Hepatocyte (in vitro differentiated cells): ENCODE measurements around the gene MCM7.

Experiments
- EZH2 ChIP-seq: fragments of 200-600 bp; sonication (generic); IDR thresholded peaks from 2 replicates; pipeline ENCODE4 v1.6.1; 2016; ENCODE audit warnings: antibody characterized with exemption, mild to moderate bottlenecking, borderline replicate concordance
- EZH2phosphoT487 ChIP-seq: fragments of 200-600 bp; sonication (generic); IDR thresholded peaks from one replicate; pipeline ENCODE4 v1.6.1; 2018; ENCODE audit warnings: antibody characterized with exemption, mild to moderate bottlenecking, low read depth, moderate library complexity; ENCODE audit not compliant: unreplicated experiment, severe bottlenecking
- TF ChIP-seq, protein P1 (sequence below): fragments of 200-600 bp; sonication (generic); IDR thresholded peaks from 2 replicates; pipeline ENCODE4 v1.5.1; 2016; ENCODE audit warnings: antibody characterized with exemption, mild to moderate bottlenecking; ENCODE audit not compliant: poor library complexity

DNA sequence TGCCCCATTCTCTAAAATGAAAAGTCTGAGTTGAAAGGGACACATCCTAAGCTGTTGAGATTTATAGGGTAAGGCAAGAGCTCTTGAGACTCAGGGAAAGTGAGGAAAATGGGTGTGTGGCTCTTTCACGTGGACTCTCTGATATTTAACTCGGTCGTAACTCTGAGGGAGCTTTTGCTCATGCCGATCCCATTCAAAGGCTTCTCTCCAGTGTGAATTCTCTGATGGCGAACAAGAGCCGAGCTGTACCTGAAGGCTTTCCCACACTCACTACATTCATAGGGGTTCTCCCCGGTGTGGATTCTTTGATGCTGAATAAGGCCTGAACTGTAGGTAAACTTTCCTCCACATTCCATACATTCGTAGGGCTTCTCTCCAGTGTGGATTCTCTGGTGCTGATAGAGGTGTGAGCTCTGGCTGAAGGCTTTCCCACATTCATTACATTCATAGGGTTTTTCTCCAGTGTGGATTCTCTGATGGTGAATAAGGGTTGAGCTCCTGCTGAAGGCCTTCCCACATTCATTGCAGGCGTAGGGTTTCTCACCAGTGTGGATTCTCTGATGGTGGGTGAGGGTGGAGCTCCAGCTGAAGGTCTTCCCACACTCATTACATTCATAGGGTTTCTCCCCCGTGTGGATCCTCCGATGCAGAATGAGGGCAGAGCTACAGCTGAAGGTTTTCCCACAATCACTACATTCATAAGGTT lies 30.0 kb downstream of the MCM7 start:
- TF ChIP-seq, protein P1, sequence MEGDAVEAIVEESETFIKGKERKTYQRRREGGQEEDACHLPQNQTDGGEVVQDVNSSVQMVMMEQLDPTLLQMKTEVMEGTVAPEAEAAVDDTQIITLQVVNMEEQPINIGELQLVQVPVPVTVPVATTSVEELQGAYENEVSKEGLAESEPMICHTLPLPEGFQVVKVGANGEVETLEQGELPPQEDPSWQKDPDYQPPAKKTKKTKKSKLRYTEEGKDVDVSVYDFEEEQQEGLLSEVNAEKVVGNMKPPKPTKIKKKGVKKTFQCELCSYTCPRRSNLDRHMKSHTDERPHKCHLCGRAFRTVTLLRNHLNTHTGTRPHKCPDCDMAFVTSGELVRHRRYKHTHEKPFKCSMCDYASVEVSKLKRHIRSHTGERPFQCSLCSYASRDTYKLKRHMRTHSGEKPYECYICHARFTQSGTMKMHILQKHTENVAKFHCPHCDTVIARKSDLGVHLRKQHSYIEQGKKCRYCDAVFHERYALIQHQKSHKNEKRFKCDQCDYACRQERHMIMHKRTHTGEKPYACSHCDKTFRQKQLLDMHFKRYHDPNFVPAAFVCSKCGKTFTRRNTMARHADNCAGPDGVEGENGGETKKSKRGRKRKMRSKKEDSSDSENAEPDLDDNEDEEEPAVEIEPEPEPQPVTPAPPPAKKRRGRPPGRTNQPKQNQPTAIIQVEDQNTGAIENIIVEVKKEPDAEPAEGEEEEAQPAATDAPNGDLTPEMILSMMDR = no peak
- TF ChIP-seq EZH2 (no peak), EZH2phosphoT487 (no peak)
